Astrocyte of the cerebellum (primary cell): Measurements from ENCODE around the gene TFDP3.

ENCODE experiments used
- DNase-seq: peaks from one replicate; pipeline ENCODE4 v3.0.0-alpha.2; 2011; ENCODE audit warnings: low read depth
- H3K4me3 ChIP-seq: 2 replicates; pipeline ENCODE4 v1.5.1; 2011; ENCODE audit warnings: mild to moderate bottlenecking, low read depth, low read length, moderate library complexity
- CTCF ChIP-seq: IDR thresholded peaks from 2 replicates; pipeline ENCODE4 v1.5.1; 2012; ENCODE audit warnings: low read length, low read depth, moderate library complexity, mild to moderate bottlenecking; ENCODE audit errors: missing control alignments
- in situ Hi-C: cut with HindIII; loops from 2 replicates; pipeline ENCODE4 v1.10.0; 2017; ENCODE audit warnings: low sequenced_read_pairs

The TFDP3 gene

DNA sequence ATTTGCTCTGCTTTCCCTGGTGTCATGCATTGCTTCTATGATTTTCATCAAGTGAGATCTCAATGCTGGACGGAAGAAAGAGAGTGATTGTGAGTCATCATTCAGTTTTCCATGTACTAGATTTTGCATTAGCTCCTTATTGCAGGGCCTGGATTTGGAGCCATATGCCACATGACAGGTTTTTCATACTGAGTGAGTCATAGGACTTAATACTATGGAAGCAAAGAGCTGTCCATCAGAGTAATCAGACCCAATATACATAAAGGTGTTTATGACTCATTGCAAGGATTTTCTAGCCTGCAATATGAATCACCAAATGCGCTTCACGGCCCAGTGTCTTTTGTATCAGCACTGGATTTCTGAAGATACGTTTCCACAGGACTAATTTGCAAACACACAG is 11.2 kb upstream of the TFDP3 start:
- in situ Hi-C loops, result no loop called here
- no peak for TF ChIP-seq CTCF
- no peak for DNase-seq
- no peak overlapping the region for H3K4me3 ChIP-seq

DNA sequence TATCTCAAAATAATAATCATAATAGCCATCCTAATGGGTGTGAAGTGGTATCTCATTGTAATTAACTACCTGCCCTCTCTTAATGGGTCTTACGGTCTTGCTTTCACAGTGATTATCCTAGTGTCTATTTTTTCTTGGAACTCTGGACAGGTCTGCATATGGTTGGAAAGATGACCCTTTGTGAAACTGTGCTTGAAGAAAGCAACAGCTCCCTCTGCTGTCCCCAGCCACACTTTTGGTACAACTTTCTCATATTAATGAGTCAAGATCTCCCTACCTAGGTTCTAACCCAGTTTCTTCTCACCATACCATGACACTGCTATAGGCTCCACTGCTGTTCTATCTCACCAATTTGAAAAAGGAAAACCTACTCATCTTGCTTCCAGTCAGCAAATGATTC is 2.4 kb downstream of the TFDP3 start:
- DNase-seq, result no peak
- no peak overlapping the region for H3K4me3 ChIP-seq
- peak; percentile 35 for TF ChIP-seq CTCF
- in situ Hi-C loops, result no loop called here

- in situ Hi-C loops, result no loop called here
- no peak overlapping the region for H3K4me3 ChIP-seq
- TF ChIP-seq CTCF, result no peak
- DNase-seq, result no peak
Observed at GRCh38 chrX:133215017-133215416, 3.1 kb downstream of the TFDP3 start.

DNA sequence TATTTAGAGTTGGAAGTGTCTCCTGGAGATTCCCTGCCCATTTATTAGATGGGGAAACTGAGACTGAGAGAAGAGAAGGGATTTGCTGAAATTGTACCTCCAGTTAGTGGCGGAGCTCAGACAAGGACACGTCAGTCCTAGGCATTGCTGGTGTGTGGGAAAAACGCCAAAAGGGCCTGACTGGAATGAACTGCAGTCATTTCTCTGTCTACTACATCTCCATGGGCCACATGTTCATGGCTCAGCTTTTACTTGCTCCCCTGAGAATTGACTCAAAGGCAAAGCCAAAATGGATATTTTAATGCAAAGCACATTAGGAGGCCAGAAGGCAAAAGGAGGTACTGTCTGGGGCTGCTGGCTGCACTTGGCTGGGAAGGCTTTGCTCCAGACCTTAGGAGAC is 3.9 kb downstream of the TFDP3 start:
- TF ChIP-seq CTCF, result no peak
- DNase-seq, result no peak
- in situ Hi-C loops, result no loop called here
- H3K4me3 ChIP-seq, result no peak overlapping the region

DNA sequence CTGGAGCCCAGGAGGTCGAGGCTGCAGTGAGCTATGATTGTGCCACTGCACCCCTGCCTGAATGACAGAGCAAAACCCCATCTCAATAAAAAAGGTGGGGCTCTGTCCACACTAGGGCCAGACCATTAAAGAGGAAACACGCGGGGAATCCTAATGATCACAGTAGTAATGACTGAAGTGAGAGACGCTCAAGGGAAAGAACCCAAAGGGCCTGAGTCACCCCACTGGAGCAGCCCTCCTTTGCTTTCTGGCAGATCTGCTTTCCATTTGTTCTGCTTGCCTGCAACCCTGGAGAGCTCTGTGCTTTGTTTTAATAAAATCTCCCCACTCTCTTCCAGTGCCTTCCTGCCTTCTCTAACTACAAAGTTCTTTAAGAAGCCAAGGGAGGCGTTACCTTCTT is 5.0 kb downstream of the TFDP3 start:
- in situ Hi-C loops, result no loop called here
- H3K4me3 ChIP-seq, result no peak overlapping the region
- peak; percentile 18 for DNase-seq
- TF ChIP-seq CTCF, result no peak

DNA sequence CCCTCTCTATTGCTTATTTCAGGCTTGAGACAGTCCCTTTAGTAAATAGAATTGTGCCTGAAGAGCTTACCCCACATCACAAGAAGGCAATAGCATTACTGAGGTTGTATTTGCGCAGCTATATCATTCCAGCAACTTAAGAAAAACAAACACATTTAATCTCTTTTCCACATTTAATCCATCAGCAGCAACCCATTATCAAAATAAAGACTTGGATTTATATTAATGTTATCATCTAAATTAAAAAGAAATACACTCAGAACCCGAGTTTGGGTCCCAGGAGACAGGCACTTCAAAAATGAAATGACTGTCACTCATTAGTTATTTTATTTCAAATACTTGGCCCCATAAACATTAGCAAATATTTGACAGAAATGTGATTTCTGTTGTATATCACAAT is 10.4 kb downstream of the TFDP3 start:
- H3K4me3 ChIP-seq, result no peak overlapping the region
- no peak for TF ChIP-seq CTCF
- no peak for DNase-seq
- in situ Hi-C loops, result no loop called here

DNA sequence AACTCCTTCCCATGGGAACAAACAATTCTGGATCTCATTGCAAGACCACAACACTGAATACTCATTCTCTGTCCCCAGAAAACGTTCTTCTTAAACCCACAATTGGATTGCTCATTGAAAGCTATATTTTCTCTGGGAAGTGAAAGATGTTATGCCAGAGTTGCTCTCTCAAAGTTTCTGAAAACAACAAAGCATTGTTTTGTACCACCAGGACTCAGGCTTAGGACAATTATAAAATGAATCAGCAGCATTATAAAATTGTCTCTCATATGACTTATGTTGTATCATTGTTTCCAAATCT is 26.5 kb downstream of the TFDP3 start:
- in situ Hi-C loops, result no loop called here
- no peak for TF ChIP-seq CTCF

More for the DNA sequence above, 26.5 kb downstream of the TFDP3 start:
- peak; percentile 8 for DNase-seq
- no peak overlapping the region for H3K4me3 ChIP-seq
